Stimulated activated effector memory CD8-positive, alpha-beta T cell treated with anti-CD3 and anti-CD28 coated beads, Interleukin-12 subunit alpha, Interleukin-12 subunit beta, amount 100 ng/mL, for 72 hours (primary cell): Measurements from ENCODE around the gene SOS1.
"Not testable (repeated sequence)": the region's sequence is repeated elsewhere in the genome, so short reads cannot be mapped to it uniquely, and the experiment has no call there.

Experiments used
- ATAC-seq: fragments of 150-1000 bp; cut with Tn5 transposase; 2 replicates; pipeline ENCODE4 v1.10.0; 2021
- DNase-seq, 2 donors: peaks; one replicate each; pipeline ENCODE4 v3.0.0; 2021 to 2022; ENCODE audit warnings: low spot score in 2 of 2
- H3K27ac Mint-ChIP-seq: one replicate; pipeline ENCODE4 v1.8.0; 2022; ENCODE audit warnings: mild to moderate bottlenecking, mixed read lengths
- H3K36me3 Mint-ChIP-seq: one replicate; pipeline ENCODE4 v1.8.0; 2022; ENCODE audit warnings: mild to moderate bottlenecking, mixed read lengths
- H3K4me1 Mint-ChIP-seq: one replicate; pipeline ENCODE4 v1.8.0; 2022; ENCODE audit warnings: mixed read lengths
- H3K4me3 Mint-ChIP-seq: one replicate; pipeline ENCODE4 v1.8.0; 2022; ENCODE audit warnings: mild to moderate bottlenecking, mixed read lengths
- H3K9me3 Mint-ChIP-seq: one replicate; pipeline ENCODE4 v1.8.0; 2022; ENCODE audit warnings: mixed read lengths

Gene SOS1

DNA sequence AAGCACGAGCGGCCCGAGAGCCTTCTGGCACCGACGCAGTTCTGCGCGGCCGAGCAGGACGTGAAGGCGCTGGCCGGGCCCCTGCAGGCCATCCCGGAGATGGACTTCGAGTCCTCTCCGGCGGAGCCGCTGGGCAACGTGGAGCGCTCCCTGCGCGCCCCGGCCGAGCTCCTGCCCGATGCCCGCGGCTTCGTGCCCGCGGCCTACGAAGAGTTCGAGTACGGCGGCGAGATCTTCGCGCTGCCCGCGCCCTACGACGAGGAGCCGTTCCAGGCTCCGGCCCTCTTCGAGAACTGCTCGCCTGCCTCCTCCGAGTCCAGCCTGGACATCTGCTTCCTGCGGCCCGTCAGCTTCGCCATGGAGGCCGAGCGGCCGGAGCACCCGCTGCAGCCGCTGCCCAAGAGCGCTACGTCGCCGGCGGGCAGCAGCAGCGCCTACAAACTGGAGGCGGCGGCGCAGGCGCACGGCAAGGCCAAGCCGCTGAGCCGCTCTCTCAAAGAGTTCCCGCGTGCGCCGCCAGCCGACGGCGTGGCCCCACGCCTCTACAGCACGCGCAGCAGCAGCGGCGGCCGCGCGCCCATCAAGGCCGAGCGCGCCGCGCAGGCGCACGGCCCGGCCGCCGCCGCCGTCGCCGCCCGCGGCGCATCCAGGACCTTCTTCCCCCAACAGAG lies 160.8 kb downstream of the SOS1 start:
- H3K9me3 Mint-ChIP-seq = no peaks in the 10 kb centered on the region
- H3K4me1 Mint-ChIP-seq = no peaks in the 10 kb centered on the region
- DNase-seq (peak; percentile 42 to 74), ATAC-seq (peak; percentile 98)
- no peak overlapping the region for H3K27ac Mint-ChIP-seq
- peak overlapping the region; percentile 45 for H3K4me3 Mint-ChIP-seq
- no peaks in the 10 kb centered on the region for H3K36me3 Mint-ChIP-seq

DNA sequence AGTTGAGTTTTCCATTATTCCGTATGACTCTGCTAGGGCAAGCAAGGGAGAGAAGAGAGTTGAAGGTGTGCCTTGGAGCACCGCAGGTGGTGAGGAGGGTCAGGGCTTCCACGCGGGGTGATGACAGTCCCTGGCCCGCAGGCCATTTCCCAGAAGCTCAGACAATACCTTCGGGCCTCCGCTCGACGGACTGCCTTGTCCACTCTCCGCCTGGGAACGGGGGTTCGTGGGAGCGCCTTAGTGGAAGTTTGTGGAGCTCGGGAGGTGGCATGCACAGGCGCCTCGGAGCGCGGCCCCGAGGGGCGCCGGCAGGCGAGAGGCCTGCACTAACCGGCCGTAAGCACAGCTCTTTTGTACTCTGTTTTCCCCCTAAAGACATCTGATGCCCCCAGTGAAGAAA lies 161.4 kb downstream of the SOS1 start:
- no peaks in the 10 kb centered on the region for H3K9me3 Mint-ChIP-seq
- no peaks in the 10 kb centered on the region for H3K36me3 Mint-ChIP-seq
- H3K4me1 Mint-ChIP-seq = no peaks in the 10 kb centered on the region
- ATAC-seq (no peak), DNase-seq (no peak)
- no peak overlapping the region for H3K27ac Mint-ChIP-seq
- peak overlapping the region; percentile 45 for H3K4me3 Mint-ChIP-seq

DNA sequence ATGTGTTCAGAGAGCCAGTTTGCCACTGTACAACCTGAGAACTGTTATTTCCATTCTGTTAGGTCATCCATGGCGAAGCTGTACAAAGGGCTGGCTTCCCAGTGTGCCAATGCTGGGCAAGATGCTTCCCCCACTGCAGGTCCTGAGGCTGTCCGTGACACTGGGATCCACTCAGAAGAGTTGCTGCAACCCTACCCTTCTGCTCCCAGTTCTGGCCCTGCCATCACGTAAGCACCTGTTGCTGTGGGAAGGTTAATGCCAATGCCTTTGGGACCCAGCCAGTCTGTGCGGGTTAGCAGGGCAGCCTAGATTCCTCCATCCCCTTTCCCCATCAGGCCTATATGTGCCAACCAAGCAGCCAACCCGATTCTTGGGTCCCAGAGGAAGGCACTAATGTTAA lies 162.9 kb downstream of the SOS1 start:
- Mint-ChIP-seq H3K9me3 (no peaks in the 10 kb centered on the region), H3K4me1 (no peaks in the 10 kb centered on the region), H3K4me3 (no peak overlapping the region), H3K36me3 (no peaks in the 10 kb centered on the region), H3K27ac (no peak overlapping the region)
- ATAC-seq = no peak
- DNase-seq = no peak

DNA sequence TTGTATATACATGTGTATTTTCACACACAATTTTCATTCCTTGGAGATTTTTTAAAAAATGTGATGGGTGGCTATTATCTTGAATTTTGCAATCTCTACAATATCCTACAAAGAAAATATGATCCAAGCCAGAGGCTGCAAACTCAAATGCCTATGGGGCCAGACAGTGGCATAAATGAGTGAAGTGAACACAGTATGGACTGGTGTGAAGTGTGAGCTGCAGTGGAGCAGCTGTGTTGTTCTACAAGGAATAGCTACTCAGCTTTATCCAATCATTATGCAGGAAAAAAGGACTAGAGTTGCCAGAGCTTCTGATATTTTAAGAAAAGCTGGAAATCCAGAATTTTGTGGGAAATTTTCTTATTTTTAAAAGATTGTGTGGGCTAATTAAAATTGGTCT lies 169.1 kb downstream of the SOS1 start:
- no peak for DNase-seq
- H3K4me3 Mint-ChIP-seq = no peak overlapping the region
- no peak for ATAC-seq
- H3K27ac Mint-ChIP-seq = no peak overlapping the region
- no peaks in the 10 kb centered on the region for H3K9me3 Mint-ChIP-seq
- H3K4me1 Mint-ChIP-seq = no peaks in the 10 kb centered on the region
- H3K36me3 Mint-ChIP-seq = no peaks in the 10 kb centered on the region

DNA sequence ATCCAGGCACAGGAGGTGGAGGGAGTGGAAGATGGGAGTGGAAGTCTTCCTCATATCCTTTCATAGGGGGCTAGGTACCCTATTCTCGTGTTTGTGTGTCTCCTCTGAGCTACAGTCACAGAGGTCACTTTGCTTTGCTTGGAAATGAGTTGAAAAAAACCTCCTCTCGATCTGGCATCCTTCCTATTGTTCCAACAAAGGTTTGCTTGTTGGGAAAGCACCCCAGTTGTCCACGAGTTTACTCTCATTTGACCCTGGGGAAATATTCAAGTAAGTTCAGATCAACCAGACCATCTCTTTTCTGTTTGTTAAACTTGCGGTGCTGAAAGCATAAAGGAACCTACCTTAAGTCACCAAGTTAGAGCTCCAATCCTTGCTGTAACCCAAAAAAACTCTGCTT lies 171.9 kb downstream of the SOS1 start:
- peaks cover 4% of the 10 kb centered on the region for H3K4me1 Mint-ChIP-seq
- no peak for DNase-seq
- H3K4me3 Mint-ChIP-seq = no peak overlapping the region
- no peak overlapping the region for H3K27ac Mint-ChIP-seq
- H3K36me3 Mint-ChIP-seq = no peaks in the 10 kb centered on the region
- no peaks in the 10 kb centered on the region for H3K9me3 Mint-ChIP-seq
- ATAC-seq = no peak

DNA sequence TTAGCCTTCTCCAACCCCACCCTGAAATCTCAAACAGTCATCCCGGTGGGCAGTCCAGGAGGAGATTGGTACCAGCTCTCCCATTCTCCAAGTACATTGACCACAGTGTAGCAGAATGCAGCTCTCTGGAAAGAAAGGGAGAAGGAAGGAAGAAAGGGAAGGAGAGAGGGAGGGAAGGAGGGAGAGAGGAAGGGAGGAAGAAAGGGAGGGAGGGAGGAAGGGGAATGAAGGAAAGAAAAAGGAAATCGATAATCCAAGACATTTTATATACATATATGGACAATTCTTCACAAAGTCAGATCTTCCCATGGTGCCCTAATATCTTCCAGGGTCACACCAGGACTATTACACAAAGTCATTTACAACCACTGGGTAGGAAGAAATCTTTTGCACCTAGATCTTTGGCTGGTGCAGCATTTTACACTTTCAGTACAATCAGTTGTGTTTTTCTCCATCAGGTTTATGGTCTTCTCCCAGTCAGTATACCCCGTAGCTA lies 172.4 kb downstream of the SOS1 start:
- no peaks in the 10 kb centered on the region for H3K9me3 Mint-ChIP-seq
- ATAC-seq = no peak
- H3K4me3 Mint-ChIP-seq = no peak overlapping the region
- DNase-seq = no peak
- peaks cover 4% of the 10 kb centered on the region for H3K4me1 Mint-ChIP-seq
- no peak overlapping the region for H3K27ac Mint-ChIP-seq
- no peaks in the 10 kb centered on the region for H3K36me3 Mint-ChIP-seq

DNA sequence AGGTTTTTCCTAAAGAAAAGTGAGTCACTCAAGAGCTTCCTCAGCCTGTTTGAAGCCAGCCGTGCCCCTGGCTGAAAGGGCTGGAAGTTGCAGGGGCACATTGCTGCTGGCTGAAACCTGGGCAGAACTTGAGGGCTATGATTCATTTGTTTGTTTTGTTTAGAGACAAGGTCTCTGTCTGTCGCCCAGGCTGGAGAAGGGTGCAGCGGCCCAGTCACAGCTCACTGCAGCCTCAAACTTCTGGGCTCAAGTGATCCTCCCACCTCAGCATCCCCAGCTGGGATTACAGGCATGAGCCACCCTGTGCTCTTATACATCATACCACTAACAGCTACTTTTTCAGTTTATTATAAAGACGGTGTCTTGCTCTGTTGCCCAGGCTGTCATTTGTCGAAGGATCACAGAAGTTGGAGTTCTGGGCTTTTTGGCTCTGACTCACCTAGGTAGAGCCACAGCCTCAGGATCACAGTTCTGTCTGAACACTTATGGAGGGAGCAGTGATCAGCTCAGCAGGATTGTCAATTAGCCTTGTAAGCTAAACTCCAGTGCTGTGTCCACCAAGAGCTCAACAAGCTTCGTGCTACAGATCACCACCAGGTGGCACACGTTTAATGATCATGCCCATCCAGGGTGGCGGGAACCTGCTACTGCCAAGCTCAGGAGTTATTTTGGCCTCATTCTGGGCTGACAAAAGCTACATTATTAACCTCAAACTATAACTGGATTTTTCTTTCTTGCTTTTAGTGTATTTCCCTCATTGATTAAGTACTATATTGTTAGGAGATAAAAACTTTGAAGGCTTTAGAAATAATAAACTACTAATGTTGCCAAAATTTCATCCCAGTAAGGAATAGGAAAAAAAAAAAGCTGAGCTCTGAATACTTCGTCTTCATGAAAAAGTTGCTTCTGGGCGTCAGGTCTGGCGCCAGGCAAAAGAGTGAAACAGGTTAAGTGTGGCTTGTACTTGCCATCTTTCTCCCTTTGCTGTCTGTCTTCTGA lies 173.3 kb downstream of the SOS1 start:
- Mint-ChIP-seq H3K4me3 (no peak overlapping the region), H3K4me1 (peaks cover 4% of the 10 kb centered on the region), H3K27ac (no peak overlapping the region), H3K36me3 (no peaks in the 10 kb centered on the region), H3K9me3 (no peaks in the 10 kb centered on the region)
- DNase-seq (peak; percentile 33 to 80), ATAC-seq (peak; percentile 81)

DNA sequence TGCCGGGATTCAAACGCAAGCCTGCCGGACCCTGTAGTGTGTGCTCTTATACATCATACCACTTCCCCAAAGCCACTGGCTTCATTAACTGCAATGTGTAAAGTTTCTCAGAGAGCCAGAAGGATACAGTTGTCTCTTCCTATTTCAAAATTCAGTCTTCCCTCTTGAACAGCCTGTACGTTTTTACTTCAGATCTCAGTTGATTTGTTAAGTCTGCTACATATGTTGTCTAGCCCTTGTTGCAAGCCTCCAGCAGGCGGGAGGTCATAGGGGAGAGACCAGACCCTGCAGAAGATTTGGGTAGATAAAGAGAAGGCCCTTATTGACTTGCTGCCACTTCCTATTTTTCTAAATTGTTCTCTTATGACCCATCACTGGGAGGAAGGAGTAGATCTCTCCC lies 174.9 kb downstream of the SOS1 start:
- DNase-seq (no peak), ATAC-seq (no peak)
- Mint-ChIP-seq H3K27ac (no peak overlapping the region), H3K9me3 (no peaks in the 10 kb centered on the region), H3K4me1 (peaks cover 4% of the 10 kb centered on the region), H3K4me3 (no peak overlapping the region), H3K36me3 (no peaks in the 10 kb centered on the region)

DNA sequence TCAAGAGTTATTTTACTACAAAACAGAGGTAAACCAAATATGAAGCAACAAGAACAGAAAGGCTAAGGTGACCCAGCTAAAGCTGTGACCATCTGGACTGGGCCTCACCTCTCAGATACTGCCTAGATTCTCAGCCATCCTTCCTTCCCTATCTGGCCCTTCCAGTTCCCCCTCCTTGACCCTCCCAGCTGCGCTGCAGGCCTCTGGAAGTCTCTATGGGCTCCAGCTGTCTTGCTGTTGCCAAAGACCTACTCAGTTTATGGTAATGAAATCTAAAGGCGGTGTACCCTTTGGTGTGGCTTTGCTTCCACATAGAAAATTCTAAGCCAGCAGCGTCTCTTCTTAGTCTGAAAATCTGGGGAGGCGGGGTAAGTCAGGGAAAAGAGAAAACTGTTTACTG lies 175.5 kb downstream of the SOS1 start:
- no peak for ATAC-seq
- no peak for DNase-seq
- Mint-ChIP-seq H3K4me1 (peaks cover 4% of the 10 kb centered on the region), H3K4me3 (no peak overlapping the region), H3K27ac (peak overlapping the region; percentile 53), H3K9me3 (no peaks in the 10 kb centered on the region), H3K36me3 (no peaks in the 10 kb centered on the region)

DNA sequence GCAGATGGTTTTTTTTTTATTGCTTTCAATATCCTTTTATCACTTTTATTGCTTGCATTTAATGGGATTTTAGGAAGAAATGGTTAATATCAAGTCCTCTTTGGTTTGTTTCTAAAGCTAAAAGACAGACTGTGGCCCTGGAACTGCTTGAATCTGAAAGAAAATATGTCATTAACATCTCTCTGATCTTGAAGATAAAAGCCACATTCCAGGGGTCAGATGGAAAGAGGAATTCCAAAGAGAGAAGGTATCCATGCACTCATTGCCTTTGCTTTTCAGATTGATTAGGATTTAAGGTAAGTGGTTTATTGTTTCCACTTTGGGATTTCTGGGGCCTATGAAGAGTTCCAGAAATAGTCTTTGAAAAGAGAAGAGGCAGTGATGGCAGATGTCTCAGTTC lies 177.1 kb downstream of the SOS1 start:
- Mint-ChIP-seq H3K4me1 (peaks cover 4% of the 10 kb centered on the region), H3K27ac (no peak overlapping the region), H3K36me3 (no peaks in the 10 kb centered on the region), H3K9me3 (no peaks in the 10 kb centered on the region), H3K4me3 (no peak overlapping the region)
- no peak for ATAC-seq
- DNase-seq = no peak

DNA sequence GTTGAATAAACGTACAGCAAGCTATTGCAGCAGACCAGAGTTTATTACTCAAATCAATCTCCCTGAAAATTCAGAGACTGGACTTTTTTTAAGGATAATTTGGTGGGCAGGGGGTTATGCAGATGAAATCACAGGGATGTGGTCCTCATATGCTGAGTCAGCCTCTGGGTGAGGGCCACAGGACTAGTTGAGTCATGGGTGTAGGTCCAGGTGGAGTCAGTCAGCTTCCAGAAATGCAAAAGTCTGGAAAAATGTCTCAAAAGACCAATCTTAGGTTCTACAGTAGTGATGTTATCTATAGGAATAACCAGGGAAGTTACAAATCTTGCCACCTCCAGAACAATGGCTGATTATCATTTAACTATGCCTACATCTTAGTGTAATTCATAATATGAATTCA lies 180.1 kb downstream of the SOS1 start:
- H3K36me3 Mint-ChIP-seq = no peaks in the 10 kb centered on the region
- no peak for ATAC-seq
- DNase-seq = no peak
- no peak overlapping the region for H3K27ac Mint-ChIP-seq
- H3K9me3 Mint-ChIP-seq = no peaks in the 10 kb centered on the region
- no peak overlapping the region for H3K4me3 Mint-ChIP-seq
- H3K4me1 Mint-ChIP-seq = peaks cover 4% of the 10 kb centered on the region

DNA sequence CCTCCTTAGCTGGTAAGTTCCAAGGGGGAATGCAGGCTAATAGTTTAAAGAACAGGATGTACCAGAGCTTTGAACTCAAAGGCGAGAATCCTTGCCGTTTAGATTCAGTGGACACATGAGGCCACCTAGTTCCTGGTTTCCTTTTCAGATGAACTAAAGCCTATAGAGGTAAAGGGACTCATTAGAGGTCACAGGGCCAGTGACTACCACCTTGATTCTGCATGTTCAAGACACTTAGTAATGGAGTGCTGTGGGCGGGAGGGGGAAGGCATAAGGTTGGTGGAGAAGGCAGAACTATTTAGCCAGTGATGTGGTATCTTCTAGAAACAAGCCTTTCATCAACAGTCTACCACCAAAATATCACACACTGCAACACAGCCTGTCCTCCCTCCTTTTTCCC lies 183.3 kb downstream of the SOS1 start:
- Mint-ChIP-seq H3K4me1 (no peaks in the 10 kb centered on the region), H3K9me3 (no peaks in the 10 kb centered on the region), H3K36me3 (no peaks in the 10 kb centered on the region), H3K27ac (no peak overlapping the region), H3K4me3 (no peak overlapping the region)
- ATAC-seq = no peak
- DNase-seq = no peak

DNA sequence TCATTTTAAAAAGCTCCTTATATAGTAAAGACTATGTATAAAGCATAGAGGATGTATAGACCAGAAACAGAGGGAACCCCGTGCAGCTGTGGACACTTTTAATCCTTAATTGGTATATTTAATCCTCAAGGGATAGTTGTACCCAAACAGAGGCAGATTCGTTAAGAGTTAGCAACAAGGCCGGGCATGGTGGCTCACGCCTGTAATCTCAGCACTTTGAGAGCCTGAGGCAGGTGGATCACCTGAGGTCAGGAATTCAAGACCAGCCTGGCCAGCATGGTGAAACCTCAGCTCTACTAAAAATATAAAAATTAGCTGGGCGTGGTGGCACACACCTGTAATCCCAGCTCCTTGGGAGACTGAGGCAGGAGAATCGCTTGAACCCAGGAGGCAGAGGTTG lies 184.3 kb downstream of the SOS1 start:
- H3K27ac Mint-ChIP-seq = not testable (repeated sequence)

DNA sequence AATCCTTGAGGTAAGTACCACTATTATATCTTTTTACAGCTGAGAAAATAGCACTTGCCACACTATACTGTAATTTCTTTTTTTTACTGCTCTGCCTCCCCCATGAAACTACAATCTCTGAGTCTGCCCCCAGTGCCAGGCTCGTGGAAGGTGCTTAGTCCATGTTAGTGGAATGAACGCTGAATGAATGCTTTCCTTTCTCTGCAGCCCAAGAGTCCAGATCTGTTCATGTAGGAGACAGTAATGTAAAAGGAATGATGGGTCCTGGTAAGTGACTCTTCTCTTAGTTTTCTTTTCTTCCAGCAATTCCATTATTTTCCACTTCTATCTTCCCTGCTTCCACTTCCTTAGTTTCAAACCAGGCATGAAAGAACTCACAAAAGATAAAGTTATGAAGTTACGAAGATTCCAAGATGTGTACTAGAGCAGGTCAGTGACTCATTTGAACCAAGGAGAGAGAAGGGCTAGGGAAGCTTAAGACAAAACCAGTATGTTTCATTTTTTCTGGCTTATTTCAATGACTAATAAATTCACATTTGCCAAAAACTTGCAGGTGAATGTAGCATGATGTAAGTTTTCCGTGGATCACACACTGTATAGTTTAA lies 185.2 kb downstream of the SOS1 start:
- Mint-ChIP-seq H3K4me1 (no peaks in the 10 kb centered on the region), H3K36me3 (no peaks in the 10 kb centered on the region), H3K4me3 (no peak overlapping the region), H3K9me3 (no peaks in the 10 kb centered on the region), H3K27ac (no peak overlapping the region)
- ATAC-seq (no peak), DNase-seq (no peak)

More for the DNA sequence above, 184.3 kb downstream of the SOS1 start:
- not testable (repeated sequence) for DNase-seq, H3K36me3 Mint-ChIP-seq, ATAC-seq, H3K4me1 Mint-ChIP-seq, H3K4me3 Mint-ChIP-seq, H3K9me3 Mint-ChIP-seq

DNA sequence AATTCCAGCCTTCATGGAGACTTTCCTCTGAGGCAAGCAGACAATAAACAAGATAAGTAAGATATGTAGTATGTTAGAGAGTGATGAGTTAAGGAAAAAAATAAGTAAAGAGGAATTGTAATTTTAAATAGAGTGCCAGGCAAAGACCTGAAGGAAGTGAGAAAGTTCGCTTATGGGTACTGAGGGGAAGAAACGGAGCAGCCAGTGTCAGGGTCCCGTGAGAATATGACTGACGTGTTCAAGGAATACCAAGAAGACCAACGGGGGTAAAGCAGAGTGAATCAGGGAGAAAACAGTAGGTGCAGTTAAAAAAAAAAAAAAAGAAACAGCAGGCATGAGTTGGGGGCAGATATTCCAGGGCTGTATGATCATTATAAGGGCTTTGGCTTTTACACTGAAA lies 186.1 kb downstream of the SOS1 start:
- Mint-ChIP-seq H3K4me3 (no peak overlapping the region), H3K9me3 (no peaks in the 10 kb centered on the region), H3K27ac (no peak overlapping the region), H3K36me3 (no peaks in the 10 kb centered on the region), H3K4me1 (no peaks in the 10 kb centered on the region)
- ATAC-seq (no peak), DNase-seq (no peak)
